CD4-positive, alpha-beta memory T cell (primary cell): ENCODE data around the gene NR2C1. TPM values are rescaled to one million over a fixed set of nuclear protein-coding genes. Genes with fewer than 3 reads are reported as not detected.
A peak's percentile ranks its signal among the peaks of the same experiment; 100 is the strongest.
"Not testable (repeated sequence)": the region's sequence is repeated elsewhere in the genome, so short reads cannot be mapped to it uniquely, and the experiment has no call there.

ENCODE experiments used
- CTCF ChIA-PET: fragments of 350-600 bp; sonication (Branson Sonifier 250); formaldehyde crosslinking; loops from one replicate; lab custom pipeline; 2021; ENCODE audit warnings: inconsistent platforms; ENCODE audit not compliant: partially characterized antibody; lab: Charles Lee
- POLR2A ChIA-PET: fragments of 350-600 bp; sonication (Branson Sonifier 250); formaldehyde crosslinking; loops from one replicate; lab custom pipeline; 2021; ENCODE audit not compliant: partially characterized antibody; lab: Charles Lee
- DNase-seq, 5 donors: peaks; one replicate each; pipeline versions ENCODE4 v3.0.0 to v3.0.0-alpha.2; 2020 to 2022; ENCODE audit warnings: mixed read lengths in 1 of 5
- H3K27ac ChIP-seq: one replicate; pipeline ENCODE4 v1.7.0; 2013; ENCODE audit warnings: low read depth, low read length
- H3K27me3 ChIP-seq: 2 replicates; pipeline ENCODE4 v1.7.0; 2013; ENCODE audit warnings: mild to moderate bottlenecking, low read length, moderate library complexity; ENCODE audit not compliant: insufficient read depth
- H3K36me3 ChIP-seq: 2 replicates; pipeline ENCODE4 v1.7.0; 2013; ENCODE audit warnings: mild to moderate bottlenecking, low read length, moderate library complexity; ENCODE audit not compliant: insufficient read depth
- H3K4me1 ChIP-seq: 2 replicates; pipeline ENCODE4 v1.7.0; 2013; ENCODE audit warnings: mild to moderate bottlenecking, low read length, moderate library complexity; ENCODE audit not compliant: insufficient read depth
- H3K4me3 ChIP-seq, 2 donors: one replicate each; pipeline ENCODE4 v1.7.0; 2013; ENCODE audit warnings: low read length in 2 of 2, mild to moderate bottlenecking in 1 of 2
- H3K9me3 ChIP-seq, 2 donors: one replicate each; pipeline ENCODE4 v1.7.0; 2013; ENCODE audit warnings: low read length in 2 of 2, control low read depth in 1 of 2; ENCODE audit not compliant: control insufficient read depth in 1 of 2
- H3K27ac Mint-ChIP-seq, 7 donors: one replicate each; pipeline ENCODE4 v1.8.0; 2020 to 2021; ENCODE audit warnings: mixed read lengths in 7 of 7, mild to moderate bottlenecking in 6 of 7, inconsistent platforms in 3 of 7, moderate library complexity in 3 of 7
- H3K27me3 Mint-ChIP-seq, 2 donors: one replicate each; pipeline ENCODE4 v1.8.0; 2020 to 2021; ENCODE audit warnings: mixed read lengths in 2 of 2
- H3K36me3 Mint-ChIP-seq, 2 donors: one replicate each; pipeline ENCODE4 v1.8.0; 2020 to 2021; ENCODE audit warnings: mixed read lengths in 2 of 2, inconsistent platforms in 1 of 2, mild to moderate bottlenecking in 1 of 2
- H3K4me1 Mint-ChIP-seq, 4 donors: one replicate each; pipeline ENCODE4 v1.8.0; 2020 to 2021; ENCODE audit warnings: mixed read lengths in 4 of 4, mild to moderate bottlenecking in 1 of 4
- H3K4me3 Mint-ChIP-seq, 8 donors: one replicate each; pipeline ENCODE4 v1.8.0; 2020 to 2021; ENCODE audit warnings: mixed read lengths in 8 of 8, mild to moderate bottlenecking in 7 of 8, moderate library complexity in 6 of 8, inconsistent platforms in 3 of 8
- H3K9me3 Mint-ChIP-seq, 8 donors: one replicate each; pipeline ENCODE4 v1.8.0; 2020 to 2021; ENCODE audit warnings: mixed read lengths in 8 of 8, mild to moderate bottlenecking in 5 of 8, inconsistent platforms in 3 of 8, moderate library complexity in 1 of 8
- intact Hi-C: fragments of 100-400 bp; cut with micrococcal nuclease; formaldehyde crosslinking; loops from one replicate; pipeline ENCODE4 v1.15.1; 2023
- polyA plus RNA-seq, 2 donors: library from polyadenylated mRNA; unstranded; fragments of 300-500 nt; fragmentation: Illumina TruSeq; gene quantifications; one replicate each; pipeline ENCODE4 v1.2.3, GENCODE V29; 2021
- total RNA-seq, 2 experiments: library from RNA; stranded (reverse); gene quantifications; one replicate each; pipeline ENCODE4 v1.2.3, GENCODE V29; 2021

Gene NR2C1
- total and polyA plus RNA-seq, 4 experiments from 2014 or later = 8.5 to 55.4 (median 29.6) TPM

DNA sequence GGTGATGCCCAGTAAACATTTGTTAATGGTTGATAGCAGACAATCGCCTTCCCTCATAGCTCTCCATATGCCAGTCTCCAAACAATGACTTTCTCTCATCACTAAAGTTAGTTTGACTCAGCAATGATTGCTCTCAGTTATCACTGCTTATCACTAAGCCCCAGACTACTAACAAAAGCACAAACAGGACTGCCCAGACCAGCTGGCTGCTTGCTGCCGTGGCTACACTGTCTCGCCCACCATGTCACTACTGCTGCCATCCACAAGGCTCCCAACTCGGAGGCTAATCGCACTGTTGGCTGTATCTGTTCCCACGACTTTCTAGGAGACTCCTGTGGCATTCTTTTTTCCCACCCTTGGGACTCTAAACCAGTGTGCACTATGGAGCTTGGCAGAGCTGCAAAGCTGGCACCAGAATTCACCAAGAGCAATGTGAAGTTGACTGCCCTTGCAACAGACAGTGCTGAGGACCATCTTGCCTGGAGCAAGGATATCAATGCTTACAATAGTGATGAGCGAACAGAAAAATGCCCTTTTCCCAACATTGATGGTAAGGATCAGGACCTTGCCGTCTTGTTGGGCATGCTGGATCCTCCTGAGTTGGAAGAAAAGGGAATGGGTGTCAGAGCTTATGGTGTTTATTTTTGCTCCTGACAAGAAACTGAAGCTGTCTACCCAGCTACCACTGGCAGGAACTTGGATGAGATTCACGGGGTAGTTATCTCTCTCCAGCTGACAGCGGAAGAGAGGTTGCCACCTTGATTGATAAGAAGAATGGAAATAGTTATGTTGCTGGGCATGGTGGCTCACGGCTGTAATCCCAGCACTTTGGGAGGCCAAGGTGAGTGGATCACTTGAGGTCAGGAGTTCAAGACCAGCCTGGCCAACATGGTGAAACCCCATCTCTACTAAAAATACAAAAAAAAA, 27.1 kb upstream of the NR2C1 start:
- Mint-ChIP-seq H3K4me1 (peaks cover 9 to 13% (median 10%) of the 10 kb centered on the region in 4 donors), H3K27ac (peak overlapping the region in 1 of 7 donors; percentile 65)
- intact Hi-C loops = no loop called here

DNA sequence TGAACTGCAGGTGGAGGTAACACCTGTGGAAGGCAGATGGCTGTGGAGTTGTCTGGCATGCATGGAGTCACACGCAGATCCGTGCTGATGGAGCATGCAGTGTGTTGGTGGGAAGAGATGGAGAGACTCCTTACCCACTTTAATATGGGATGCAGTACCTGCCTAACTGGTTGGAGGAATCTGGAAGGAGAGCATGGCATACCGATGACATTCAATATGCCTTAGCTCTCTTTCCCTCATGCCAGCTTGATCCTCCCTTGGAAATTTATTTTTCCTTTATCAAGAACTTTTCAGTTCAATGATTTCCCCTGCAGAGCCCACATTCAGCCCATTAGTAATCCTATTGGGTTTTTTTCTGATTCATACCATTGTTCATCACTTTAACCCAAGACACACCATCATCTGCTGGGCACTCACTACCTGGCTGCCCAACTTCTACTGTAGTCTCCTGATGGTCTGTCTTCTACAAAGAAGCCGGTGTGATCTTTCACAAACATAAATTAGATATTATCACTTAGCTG, 25.9 kb upstream of the NR2C1 start:
- POLR2A ChIA-PET = interaction anchor here (0.7 kb wide), 1 partner anchor 17 kb away, joined by 3 read pairs; no protein-coding TSS in a partner anchor
- intact Hi-C loops = no loop called here
- Mint-ChIP-seq H3K36me3 (no peaks in the 10 kb centered on the region), H3K27me3 (peaks cover 2% of the 10 kb centered on the region in 2 donors), H3K9me3 (no peaks in the 10 kb centered on the region), H3K4me3 (no peak overlapping the region), H3K4me1 (peaks cover 9 to 11% (median 10%) of the 10 kb centered on the region in 4 donors), H3K27ac (no peak overlapping the region)
- Histone ChIP-seq H3K9me3 (no peaks in the 10 kb centered on the region), H3K4me3 (no peak overlapping the region), H3K27me3 (no peaks in the 10 kb centered on the region), H3K4me1 (peaks cover 11% of the 10 kb centered on the region), H3K36me3 (no peaks in the 10 kb centered on the region), H3K27ac (no peak overlapping the region)
- no peak for DNase-seq
- CTCF ChIA-PET = no interaction called here

More for the DNA sequence above, 27.1 kb upstream of the NR2C1 start:
- Mint-ChIP-seq H3K9me3 (no peaks in the 10 kb centered on the region), H3K36me3 (no peaks in the 10 kb centered on the region), H3K4me3 (no peak overlapping the region), H3K27me3 (peaks cover 2% of the 10 kb centered on the region in 2 donors)
- ChIA-PET POLR2A (interaction anchor here (0.8 kb wide), 1 partner anchor 10 kb away, joined by 3 read pairs; no protein-coding TSS in a partner anchor), CTCF (no interaction called here)
- H3K27me3 ChIP-seq = no peaks in the 10 kb centered on the region
- H3K27ac ChIP-seq = no peak overlapping the region
- H3K9me3 ChIP-seq = no peaks in the 10 kb centered on the region
- no peak overlapping the region for H3K4me3 ChIP-seq
- peaks cover 11% of the 10 kb centered on the region for H3K4me1 ChIP-seq
- H3K36me3 ChIP-seq = no peaks in the 10 kb centered on the region
- no peak for DNase-seq

DNA sequence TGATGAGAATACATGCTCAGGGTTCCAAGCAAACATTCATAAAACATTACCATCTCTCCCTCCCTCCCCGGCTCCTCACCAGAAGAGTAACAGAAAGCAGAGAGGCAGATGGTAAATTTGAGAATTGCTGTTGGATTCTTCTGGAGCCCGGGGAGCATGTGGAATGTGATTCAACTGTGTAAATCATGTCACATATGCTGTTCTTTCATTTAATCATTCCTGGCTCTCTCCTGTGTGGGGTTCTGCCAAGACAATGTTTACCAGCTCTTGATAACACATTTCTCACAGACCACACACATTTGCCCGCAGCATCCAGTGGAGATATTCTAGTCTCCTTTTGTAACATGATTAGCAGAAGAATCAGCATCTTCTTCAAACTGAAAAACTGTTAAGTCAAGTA, 23.4 kb upstream of the NR2C1 start:
- Mint-ChIP-seq H3K9me3 (no peaks in the 10 kb centered on the region), H3K4me3 (no peak overlapping the region), H3K36me3 (no peaks in the 10 kb centered on the region), H3K27me3 (peaks cover 2 to 5% of the 10 kb centered on the region in 2 donors), H3K27ac (no peak overlapping the region), H3K4me1 (no peaks in the 10 kb centered on the region)
- Histone ChIP-seq H3K4me1 (no peaks in the 10 kb centered on the region), H3K27ac (no peak overlapping the region), H3K9me3 (no peaks in the 10 kb centered on the region), H3K4me3 (no peak overlapping the region), H3K36me3 (no peaks in the 10 kb centered on the region), H3K27me3 (no peaks in the 10 kb centered on the region)
- no peak for DNase-seq
- intact Hi-C loops = no loop called here
- ChIA-PET POLR2A (no interaction called here), CTCF (interaction anchor here (0.7 kb wide), 1 partner anchor 39 kb away, joined by 3 read pairs; no protein-coding TSS in a partner anchor)

GRCh38 chr12:95096378-95096777, 23.0 kb upstream of the NR2C1 start:
- Histone ChIP-seq H3K27me3 (no peaks in the 10 kb centered on the region), H3K36me3 (no peaks in the 10 kb centered on the region), H3K4me3 (no peak overlapping the region), H3K9me3 (no peaks in the 10 kb centered on the region), H3K4me1 (no peaks in the 10 kb centered on the region), H3K27ac (no peak overlapping the region)
- H3K9me3 Mint-ChIP-seq = no peaks in the 10 kb centered on the region
- H3K4me3 Mint-ChIP-seq = no peak overlapping the region
- H3K27me3 Mint-ChIP-seq = peaks cover 2 to 5% of the 10 kb centered on the region in 2 donors
- DNase-seq = no peak
- H3K4me1 Mint-ChIP-seq = no peaks in the 10 kb centered on the region
- H3K36me3 Mint-ChIP-seq = no peaks in the 10 kb centered on the region
- ChIA-PET POLR2A (no interaction called here), CTCF (no interaction called here)
- H3K27ac Mint-ChIP-seq = no peak overlapping the region
- intact Hi-C loops = no loop called here

GRCh38 chr12:95095866-95096265, 22.4 kb upstream of the NR2C1 start:
- H3K27me3 Mint-ChIP-seq, H3K27ac Mint-ChIP-seq, H3K4me3 ChIP-seq, H3K36me3 Mint-ChIP-seq, H3K4me1 ChIP-seq, H3K9me3 Mint-ChIP-seq, intact Hi-C loops, POLR2A ChIA-PET, H3K27me3 ChIP-seq, H3K9me3 ChIP-seq, DNase-seq, H3K36me3 ChIP-seq, H3K27ac ChIP-seq, H3K4me1 Mint-ChIP-seq, H3K4me3 Mint-ChIP-seq: not testable (repeated sequence)
- CTCF ChIA-PET = interaction anchor here (1.4 kb wide), 1 partner anchor 439 kb away, joined by 3 read pairs; no protein-coding TSS in a partner anchor

DNA sequence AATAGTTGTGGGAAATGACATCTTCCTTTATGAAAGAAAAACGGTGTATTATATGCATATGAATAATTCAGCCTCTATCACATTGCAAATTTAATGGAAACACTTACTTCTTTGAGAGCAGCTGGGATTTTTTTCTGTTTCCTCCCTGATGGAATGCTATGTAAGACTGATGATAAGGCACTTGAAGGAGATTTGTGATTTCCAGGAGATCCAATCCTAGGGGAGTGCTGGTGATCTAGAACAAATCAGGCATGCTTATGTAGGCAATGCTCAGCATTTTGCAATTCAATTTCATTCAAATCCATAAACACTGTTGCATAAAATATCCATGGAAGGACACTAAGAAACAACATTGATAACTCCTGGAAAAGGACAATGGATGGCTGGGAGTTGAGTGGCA, 16.0 kb upstream of the NR2C1 start:
- peaks cover 0 to 2% (median under 1%) of the 10 kb centered on the region in 4 donors for H3K4me1 Mint-ChIP-seq
- H3K27me3 Mint-ChIP-seq = peaks cover 3 to 6% of the 10 kb centered on the region in 2 donors
- intact Hi-C loops = no loop called here
- ChIA-PET CTCF (no interaction called here), POLR2A (interaction anchor here (1.1 kb wide), 1 partner anchor 11 kb away, joined by 3 read pairs; no protein-coding TSS in a partner anchor)
- Histone ChIP-seq H3K27me3 (no peaks in the 10 kb centered on the region), H3K36me3 (no peaks in the 10 kb centered on the region), H3K4me1 (no peaks in the 10 kb centered on the region), H3K27ac (no peak overlapping the region), H3K4me3 (no peak overlapping the region), H3K9me3 (no peaks in the 10 kb centered on the region)
- H3K36me3 Mint-ChIP-seq = no peaks in the 10 kb centered on the region
- no peak overlapping the region for H3K27ac Mint-ChIP-seq
- no peak for DNase-seq
- H3K4me3 Mint-ChIP-seq = no peak overlapping the region
- H3K9me3 Mint-ChIP-seq = no peaks in the 10 kb centered on the region

- Mint-ChIP-seq H3K9me3 (no peaks in the 10 kb centered on the region), H3K27ac (no peak overlapping the region), H3K4me3 (no peak overlapping the region), H3K36me3 (no peaks in the 10 kb centered on the region), H3K4me1 (peaks cover 0 to 2% (median under 1%) of the 10 kb centered on the region in 4 donors), H3K27me3 (peaks cover 3 to 6% of the 10 kb centered on the region in 2 donors)
- no peaks in the 10 kb centered on the region for H3K27me3 ChIP-seq
- no peaks in the 10 kb centered on the region for H3K36me3 ChIP-seq
- no peak overlapping the region for H3K27ac ChIP-seq
- H3K4me3 ChIP-seq = no peak overlapping the region
- intact Hi-C loops = no loop called here
- no peaks in the 10 kb centered on the region for H3K9me3 ChIP-seq
- CTCF ChIA-PET = no interaction called here
- DNase-seq = no peak
- POLR2A ChIA-PET = no interaction called here
- H3K4me1 ChIP-seq = no peaks in the 10 kb centered on the region
Observed at GRCh38 chr12:95088379-95088778, 15.0 kb upstream of the NR2C1 start.
